Loucy (cell line): ENCODE data around the gene CLMN.

Experiments
- CTCF ChIP-seq: fragments of 200-600 bp; sonication (generic); conservative IDR thresholded peaks from 2 replicates; pipeline ENCODE4 v1.5.1; 2014; ENCODE audit warnings: mild to moderate bottlenecking, antibody characterized with exemption, low read length
- EZH2phosphoT487 ChIP-seq: fragments of 200-600 bp; IDR thresholded peaks from 2 replicates; pipeline ENCODE4 v1.6.1; 2018; ENCODE audit warnings: antibody characterized with exemption, mild to moderate bottlenecking, moderate library complexity, borderline replicate concordance

GRCh38 chr14:95340201-95340697, 20.5 kb upstream of the CLMN start:
- TF ChIP-seq CTCF, result no peak
- no peak for TF ChIP-seq EZH2phosphoT487
